Measurements from ENCODE around the gene GPR153. TPM values are rescaled to one million over a fixed set of nuclear protein-coding genes. Genes with fewer than 3 reads are reported as not detected.

GPR153 gene
- total RNA-seq, 3 donors from 2014 or later (not counting 1 experiment from before 2014, with no cell fraction given), result 8.5 to 9.7 (median 8.7) TPM

DNA sequence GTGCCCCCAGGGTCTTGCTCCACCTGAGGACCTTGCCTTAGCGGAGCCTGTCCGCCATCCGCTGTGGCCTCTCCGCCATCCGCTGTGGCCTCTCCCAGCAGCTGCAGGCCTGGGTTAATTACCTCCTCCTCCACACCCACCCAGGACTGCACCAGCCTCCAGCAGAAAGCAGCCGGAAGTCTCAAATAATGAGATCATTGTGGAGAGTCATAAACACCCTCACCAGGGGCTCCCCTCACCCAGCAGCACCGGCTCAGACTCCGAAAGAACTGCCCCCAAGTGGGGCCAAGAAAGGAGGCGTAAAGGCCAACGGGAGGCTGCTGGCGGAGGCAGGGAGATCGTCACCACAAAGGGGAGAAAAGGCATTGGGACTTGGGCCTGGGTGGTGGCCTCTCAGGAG, 10.7 kb upstream of the GPR153 start:
- no peak overlapping the region for H3K4me3 ChIP-seq (ENCODE audit: low read length)
- Mint-ChIP-seq H3K4me1 (no peaks in the 10 kb centered on the region), H3K27ac (no peak overlapping the region), H3K9me3 (no peaks in the 10 kb centered on the region), H3K27me3 (ENCODE audit: low read depth in 2 of 2) (no peaks in the 10 kb centered on the region), H3K4me3 (no peak overlapping the region), H3K36me3 (no peaks in the 10 kb centered on the region)
- DNase-seq, result no peak
- H3K9me3 ChIP-seq (ENCODE audit: control insufficient read depth, insufficient read depth, low read length), result no peaks in the 10 kb centered on the region
- WGBS (ENCODE audit: insufficient coverage), result 98% methylated on average over 12 of the region's 12 CpGs
- H3K36me3 ChIP-seq (ENCODE audit: control insufficient read depth, insufficient read depth, low read length), result no peaks in the 10 kb centered on the region
- no peak overlapping the region for H3K27ac ChIP-seq (ENCODE audit: low read length)
- ATAC-seq, result no peak
- H3K27me3 ChIP-seq (ENCODE audit: control insufficient read depth, insufficient read depth, low read length), result no peaks in the 10 kb centered on the region
- TF ChIP-seq, protein P1, sequence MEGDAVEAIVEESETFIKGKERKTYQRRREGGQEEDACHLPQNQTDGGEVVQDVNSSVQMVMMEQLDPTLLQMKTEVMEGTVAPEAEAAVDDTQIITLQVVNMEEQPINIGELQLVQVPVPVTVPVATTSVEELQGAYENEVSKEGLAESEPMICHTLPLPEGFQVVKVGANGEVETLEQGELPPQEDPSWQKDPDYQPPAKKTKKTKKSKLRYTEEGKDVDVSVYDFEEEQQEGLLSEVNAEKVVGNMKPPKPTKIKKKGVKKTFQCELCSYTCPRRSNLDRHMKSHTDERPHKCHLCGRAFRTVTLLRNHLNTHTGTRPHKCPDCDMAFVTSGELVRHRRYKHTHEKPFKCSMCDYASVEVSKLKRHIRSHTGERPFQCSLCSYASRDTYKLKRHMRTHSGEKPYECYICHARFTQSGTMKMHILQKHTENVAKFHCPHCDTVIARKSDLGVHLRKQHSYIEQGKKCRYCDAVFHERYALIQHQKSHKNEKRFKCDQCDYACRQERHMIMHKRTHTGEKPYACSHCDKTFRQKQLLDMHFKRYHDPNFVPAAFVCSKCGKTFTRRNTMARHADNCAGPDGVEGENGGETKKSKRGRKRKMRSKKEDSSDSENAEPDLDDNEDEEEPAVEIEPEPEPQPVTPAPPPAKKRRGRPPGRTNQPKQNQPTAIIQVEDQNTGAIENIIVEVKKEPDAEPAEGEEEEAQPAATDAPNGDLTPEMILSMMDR (IDR thresholded peaks at IDR 0.05), result no peak
- H3K4me1 ChIP-seq (ENCODE audit: control insufficient read depth, insufficient read depth, low read length), result no peaks in the 10 kb centered on the region
- intact Hi-C loops (cut with micrococcal nuclease), result no loop called here

DNA sequence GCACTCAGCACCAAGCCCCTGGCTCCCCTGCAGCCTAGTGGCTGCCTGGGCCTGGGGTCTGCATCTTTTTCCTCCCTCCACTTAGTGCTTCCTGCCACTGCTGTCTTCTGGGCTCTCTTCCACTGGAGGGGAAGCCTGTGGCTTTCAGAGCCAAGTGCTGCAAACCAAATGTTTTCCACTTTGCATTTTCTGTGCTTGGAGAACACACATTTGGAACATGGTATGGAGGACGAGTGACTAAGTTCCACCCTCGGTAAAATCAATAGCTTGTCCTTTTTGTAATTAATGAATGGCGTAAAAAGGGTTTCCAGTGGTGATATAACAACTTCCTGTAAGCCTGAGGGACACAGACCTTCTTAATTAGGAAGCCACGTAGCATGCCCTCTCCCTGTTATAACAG, 10.1 kb upstream of the GPR153 start:
- Histone ChIP-seq H3K4me3 (ENCODE audit: low read length) (no peak overlapping the region), H3K36me3 (ENCODE audit: control insufficient read depth, insufficient read depth, low read length) (no peaks in the 10 kb centered on the region), H3K4me1 (ENCODE audit: control insufficient read depth, insufficient read depth, low read length) (no peaks in the 10 kb centered on the region), H3K27me3 (ENCODE audit: control insufficient read depth, insufficient read depth, low read length) (no peaks in the 10 kb centered on the region), H3K9me3 (ENCODE audit: control insufficient read depth, insufficient read depth, low read length) (no peaks in the 10 kb centered on the region), H3K27ac (ENCODE audit: low read length) (no peak overlapping the region)
- no peak overlapping the region for H3K27ac Mint-ChIP-seq
- H3K9me3 Mint-ChIP-seq, result no peaks in the 10 kb centered on the region
- 69% methylated on average over 4 of the region's 4 CpGs for WGBS (ENCODE audit: insufficient coverage)
- DNase-seq (no peak), ATAC-seq (no peak)
- TF ChIP-seq, protein P1 (IDR thresholded peaks at IDR 0.05), result no peak
- no peaks in the 10 kb centered on the region for H3K27me3 Mint-ChIP-seq (ENCODE audit: low read depth in 2 of 2)
- no peaks in the 10 kb centered on the region for H3K36me3 Mint-ChIP-seq
- H3K4me1 Mint-ChIP-seq, result no peaks in the 10 kb centered on the region
- intact Hi-C loops (cut with micrococcal nuclease), result no loop called here
- H3K4me3 Mint-ChIP-seq, result no peak overlapping the region

DNA sequence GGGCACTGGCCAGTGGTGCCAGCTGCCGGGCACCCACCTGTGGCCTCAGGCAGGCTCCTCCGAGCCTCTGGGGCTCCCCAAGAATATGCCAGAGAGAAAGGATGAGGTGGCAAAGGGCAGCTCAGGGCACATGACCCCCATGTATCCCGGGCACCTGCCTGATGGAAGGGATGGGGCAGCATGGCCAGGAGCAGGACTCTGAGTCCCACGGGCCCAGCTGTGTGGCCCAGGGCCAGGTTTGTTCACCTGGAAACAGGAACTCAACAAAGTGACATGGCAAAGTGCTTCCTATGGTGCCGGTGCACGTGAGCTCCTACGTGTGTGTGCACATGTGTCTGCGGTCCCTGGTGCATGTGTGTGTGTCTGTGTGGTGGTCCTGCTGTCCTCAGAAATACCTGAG, 9.5 kb upstream of the GPR153 start:
- intact Hi-C loops (cut with micrococcal nuclease), result no loop called here
- ATAC-seq (no peak), DNase-seq (no peak)
- H3K4me3 Mint-ChIP-seq, result no peak overlapping the region
- no peak overlapping the region for H3K27ac ChIP-seq (ENCODE audit: low read length)
- no peaks in the 10 kb centered on the region for H3K9me3 Mint-ChIP-seq
- H3K9me3 ChIP-seq (ENCODE audit: control insufficient read depth, insufficient read depth, low read length), result no peaks in the 10 kb centered on the region
- WGBS (ENCODE audit: insufficient coverage), result 92% methylated on average over 8 of the region's 8 CpGs
- H3K27me3 ChIP-seq (ENCODE audit: control insufficient read depth, insufficient read depth, low read length), result no peaks in the 10 kb centered on the region
- H3K36me3 ChIP-seq (ENCODE audit: control insufficient read depth, insufficient read depth, low read length), result no peaks in the 10 kb centered on the region
- TF ChIP-seq, protein P1 (IDR thresholded peaks at IDR 0.05), result no peak
- no peaks in the 10 kb centered on the region for H3K36me3 Mint-ChIP-seq
- H3K27ac Mint-ChIP-seq, result no peak overlapping the region
- H3K27me3 Mint-ChIP-seq (ENCODE audit: low read depth in 2 of 2), result no peaks in the 10 kb centered on the region
- H3K4me3 ChIP-seq (ENCODE audit: low read length), result no peak overlapping the region
- H3K4me1 Mint-ChIP-seq, result no peaks in the 10 kb centered on the region
- H3K4me1 ChIP-seq (ENCODE audit: control insufficient read depth, insufficient read depth, low read length), result no peaks in the 10 kb centered on the region

DNA sequence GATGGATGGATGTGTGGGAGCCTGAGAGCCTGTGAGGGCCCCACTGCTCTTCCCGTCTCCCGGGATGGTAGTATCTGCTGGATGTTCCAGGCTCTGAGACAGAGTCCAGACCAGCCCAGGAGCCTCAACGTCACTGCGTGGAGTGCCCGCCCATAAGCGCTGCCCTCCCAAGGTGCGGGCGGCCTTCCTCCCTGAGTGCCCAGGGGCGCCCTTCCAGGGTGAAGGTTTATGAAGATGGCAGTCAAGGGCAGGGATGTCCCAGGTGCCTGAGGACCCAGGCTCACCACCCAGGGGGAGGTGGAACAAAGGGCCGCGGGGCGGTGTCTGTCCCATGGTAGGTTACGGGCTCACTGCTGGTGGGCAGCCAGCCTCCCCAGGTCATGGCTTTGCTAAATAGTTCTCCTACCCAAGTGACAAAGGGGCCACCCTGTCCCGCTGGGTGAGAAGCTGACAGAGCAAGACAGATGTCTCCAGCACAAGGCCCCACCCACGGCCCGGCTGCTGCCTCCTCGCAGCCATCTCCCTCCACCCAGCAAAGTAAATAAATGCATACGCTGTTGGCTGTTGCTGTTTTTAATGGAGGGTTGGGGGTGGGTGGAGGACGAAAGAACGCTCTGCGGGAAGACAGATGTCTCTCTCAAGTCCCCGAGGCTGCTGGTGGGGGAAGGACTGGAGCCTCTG, 9.0 kb upstream of the GPR153 start:
- Histone ChIP-seq H3K9me3 (ENCODE audit: control insufficient read depth, insufficient read depth, low read length) (no peaks in the 10 kb centered on the region), H3K4me1 (ENCODE audit: control insufficient read depth, insufficient read depth, low read length) (no peaks in the 10 kb centered on the region), H3K27ac (ENCODE audit: low read length) (no peak overlapping the region), H3K36me3 (ENCODE audit: control insufficient read depth, insufficient read depth, low read length) (no peaks in the 10 kb centered on the region), H3K4me3 (ENCODE audit: low read length) (no peak overlapping the region), H3K27me3 (ENCODE audit: control insufficient read depth, insufficient read depth, low read length) (no peaks in the 10 kb centered on the region)
- intact Hi-C loops (cut with micrococcal nuclease), result no loop called here
- H3K9me3 Mint-ChIP-seq, result no peaks in the 10 kb centered on the region
- no peak overlapping the region for H3K4me3 Mint-ChIP-seq
- TF ChIP-seq, protein P1 (IDR thresholded peaks at IDR 0.05), result no peak
- no peak overlapping the region for H3K27ac Mint-ChIP-seq
- DNase-seq (no peak), ATAC-seq (no peak)
- no peaks in the 10 kb centered on the region for H3K36me3 Mint-ChIP-seq
- 91% methylated on average over 21 of the region's 22 CpGs for WGBS (ENCODE audit: insufficient coverage)
- no peaks in the 10 kb centered on the region for H3K4me1 Mint-ChIP-seq
- H3K27me3 Mint-ChIP-seq (ENCODE audit: low read depth in 2 of 2), result no peaks in the 10 kb centered on the region
